ENCODE measurements around the gene TMEM131.

- TF ChIP-seq CTCF (IDR thresholded peaks at IDR 0.05; ENCODE audit: low read depth, low read length) (no peak), EZH2phosphoT487 (IDR thresholded peaks at IDR 0.05; ENCODE audit: low read depth) (no peak)
These were observed 260.6 kb downstream of the TMEM131 start for GRCh38 chr2:97735161-97735561.

All from OCI-LY3 (cell line).